Hematopoietic multipotent progenitor cell treated with erythropoietin and hydrocortisone succinate and interleukin-3 and kit ligand, for 4 days (in vitro differentiated cells): ENCODE measurements around the gene RANGRF.

ENCODE experiments used
- DNase-seq: peaks from one replicate; pipeline ENCODE4 v3.0.0-alpha.2; 2015

The RANGRF gene

GRCh38 chr17:8274816-8275215, 13.7 kb upstream of the RANGRF start:
- DNase-seq, result no peak

GRCh38 chr17:8275421-8276290, 12.8 kb upstream of the RANGRF start:
- no peak for DNase-seq

- DNase-seq, result peak; percentile 40
Observed at GRCh38 chr17:8277317-8277716, 11.2 kb upstream of the RANGRF start.

DNA sequence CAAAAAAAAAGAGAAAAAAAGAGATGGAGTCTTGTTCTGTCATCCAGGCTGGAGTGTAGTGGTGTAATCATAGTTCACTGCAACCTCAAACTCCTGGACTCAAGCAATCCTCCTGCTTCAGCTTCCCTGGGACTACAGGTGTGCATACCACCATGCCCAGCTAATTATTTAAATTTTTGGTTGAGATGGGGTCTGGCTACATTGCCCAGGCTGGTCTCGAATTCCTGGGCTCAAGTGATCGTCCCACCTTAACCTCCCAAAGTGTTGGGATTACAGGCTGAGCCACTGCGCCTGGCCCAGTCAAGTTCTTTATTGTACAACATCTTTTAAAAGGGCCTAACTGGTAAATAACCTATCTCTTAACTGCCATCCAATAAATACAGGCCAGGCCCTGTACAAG, 6.1 kb upstream of the RANGRF start:
- DNase-seq, result no peak

DNA sequence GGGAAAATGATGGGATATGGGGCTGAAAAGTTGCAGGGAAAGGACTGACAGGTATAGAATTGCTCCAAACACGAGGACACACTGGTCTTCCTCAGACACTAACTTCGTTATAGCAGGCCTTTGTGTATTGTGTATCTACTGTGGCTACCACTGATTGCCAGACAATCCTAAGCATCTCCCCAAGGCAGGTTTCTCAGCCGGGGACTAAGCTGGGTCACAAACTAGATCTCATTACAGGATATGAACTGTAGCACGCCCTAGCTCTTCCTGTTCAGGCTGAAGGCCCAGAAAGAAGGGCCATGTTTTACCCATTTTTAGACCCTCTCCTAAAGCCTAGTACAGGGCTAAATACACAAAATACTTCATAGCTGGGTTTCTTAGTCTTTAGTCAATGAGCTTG, 5.1 kb upstream of the RANGRF start:
- no peak for DNase-seq

DNA sequence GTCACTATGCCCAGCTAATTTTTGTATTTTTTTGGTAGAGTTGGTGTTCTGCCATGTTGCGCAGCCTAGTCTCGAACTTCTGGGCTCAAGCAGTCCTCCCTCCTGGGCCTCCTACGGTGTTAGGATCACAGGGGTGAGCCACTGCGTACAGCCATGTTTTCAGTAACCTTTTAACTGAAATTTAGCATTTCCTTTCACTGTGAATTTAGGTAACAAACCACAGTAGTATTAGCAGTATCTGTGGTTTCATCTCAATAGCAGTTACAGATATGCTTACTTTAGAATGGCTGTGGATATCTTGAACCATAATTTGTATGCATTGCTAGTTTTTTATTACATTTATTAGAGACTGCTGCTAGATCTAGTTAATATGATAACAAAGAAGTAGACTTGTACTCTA, 4.3 kb upstream of the RANGRF start:
- DNase-seq, result no peak

GRCh38 chr17:8285270-8286181, 2.9 kb upstream of the RANGRF start:
- DNase-seq, result peak; percentile 79

DNA sequence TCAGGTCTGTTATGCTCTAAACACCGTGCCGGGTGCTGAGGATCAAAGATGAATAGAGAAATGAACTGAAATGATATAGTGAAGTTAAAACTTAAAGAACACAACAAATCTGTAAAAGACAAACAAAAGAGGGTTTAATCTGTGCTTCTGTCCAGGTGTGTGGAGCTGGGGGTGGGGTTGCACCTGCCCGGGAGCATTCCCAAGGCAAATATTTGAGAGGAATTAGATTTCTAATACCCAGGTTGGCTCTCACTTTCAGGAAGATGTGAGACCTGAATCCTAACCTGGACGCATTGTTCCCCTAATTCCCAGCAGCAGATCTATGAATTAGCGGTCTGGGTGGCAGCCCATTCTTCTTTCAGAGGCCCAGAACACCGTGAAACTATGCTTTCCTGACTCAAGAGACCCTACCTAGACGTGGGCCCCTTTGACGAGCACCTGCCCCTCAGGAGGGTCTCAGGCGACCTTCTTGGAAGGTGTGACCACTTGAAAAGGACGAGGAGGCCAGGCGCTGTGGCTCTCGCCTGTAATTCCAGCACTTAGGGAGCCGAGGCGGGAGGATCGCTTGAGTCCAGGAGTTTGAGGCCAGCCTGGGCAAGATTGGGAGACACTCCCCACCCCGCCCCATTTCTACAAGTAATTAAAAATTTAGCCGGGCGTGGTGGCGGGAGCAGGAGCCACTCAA, 677 bp upstream of the RANGRF start:
- DNase-seq, result no peak

DNA sequence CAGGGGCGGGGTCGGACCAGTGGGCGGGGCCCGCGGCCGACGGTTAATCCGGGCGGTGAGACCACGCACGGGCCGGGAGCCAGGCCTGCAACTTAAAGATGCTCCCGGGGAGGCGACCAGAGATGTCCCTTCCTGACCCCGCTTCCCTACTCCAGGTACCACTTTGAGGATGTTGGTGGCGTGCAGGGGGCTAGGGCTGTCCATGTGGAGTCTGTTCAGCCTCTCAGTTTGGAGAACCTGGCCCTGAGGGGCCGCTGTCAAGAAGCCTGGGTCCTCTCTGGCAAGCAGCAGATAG, 580 bp downstream of the RANGRF start:
- DNase-seq, result no peak

DNA sequence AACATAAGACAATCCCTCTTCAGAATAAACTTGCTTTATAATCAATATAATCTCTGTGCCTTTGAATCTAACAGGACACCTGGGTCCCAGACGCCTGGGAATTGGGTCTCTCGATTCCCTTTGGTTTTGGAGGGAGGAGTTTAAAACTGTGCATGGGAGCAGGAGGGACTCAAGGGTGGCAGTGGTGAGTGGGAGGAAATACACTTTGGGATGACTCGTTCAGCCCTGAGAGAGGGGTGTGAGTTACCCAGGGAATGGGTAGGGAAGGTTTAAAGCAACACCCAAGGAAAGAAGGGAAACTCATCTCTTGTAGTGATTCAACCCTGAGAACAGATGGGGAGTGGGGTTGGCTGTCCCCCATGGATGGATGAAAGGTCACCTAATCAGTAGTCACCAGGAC, 1.6 kb downstream of the RANGRF start:
- no peak for DNase-seq

GRCh38 chr17:8292639-8293395, 4.3 kb downstream of the RANGRF start:
- no peak for DNase-seq

- DNase-seq, result no peak
Observed at GRCh38 chr17:8294361-8294760, 5.9 kb downstream of the RANGRF start.

- DNase-seq, result no peak
Observed at GRCh38 chr17:8294814-8295316, 6.4 kb downstream of the RANGRF start.

DNA sequence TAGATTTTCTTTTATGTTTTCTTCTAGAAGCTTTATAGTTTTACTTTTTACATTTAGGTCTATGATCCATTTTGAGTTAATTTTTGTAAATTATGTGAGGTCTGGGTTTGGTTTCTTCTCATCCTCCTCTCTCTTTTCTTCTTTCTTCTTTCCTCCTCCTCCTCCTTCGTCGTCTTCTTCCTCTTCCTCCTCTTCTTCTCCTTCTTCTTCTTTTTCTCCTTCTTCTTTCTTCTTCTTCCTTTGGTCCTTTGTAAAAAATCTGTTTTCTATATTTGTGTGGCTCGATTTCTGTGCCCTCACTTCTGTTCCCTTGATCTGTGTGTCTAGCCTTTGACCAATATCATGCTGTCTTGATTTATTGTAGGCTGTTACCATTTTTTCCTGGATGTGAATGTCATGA, 11.8 kb downstream of the RANGRF start:
- no peak for DNase-seq

- peak; percentile 87 for DNase-seq
Observed at GRCh38 chr17:8300627-8301242, 12.3 kb downstream of the RANGRF start.

DNA sequence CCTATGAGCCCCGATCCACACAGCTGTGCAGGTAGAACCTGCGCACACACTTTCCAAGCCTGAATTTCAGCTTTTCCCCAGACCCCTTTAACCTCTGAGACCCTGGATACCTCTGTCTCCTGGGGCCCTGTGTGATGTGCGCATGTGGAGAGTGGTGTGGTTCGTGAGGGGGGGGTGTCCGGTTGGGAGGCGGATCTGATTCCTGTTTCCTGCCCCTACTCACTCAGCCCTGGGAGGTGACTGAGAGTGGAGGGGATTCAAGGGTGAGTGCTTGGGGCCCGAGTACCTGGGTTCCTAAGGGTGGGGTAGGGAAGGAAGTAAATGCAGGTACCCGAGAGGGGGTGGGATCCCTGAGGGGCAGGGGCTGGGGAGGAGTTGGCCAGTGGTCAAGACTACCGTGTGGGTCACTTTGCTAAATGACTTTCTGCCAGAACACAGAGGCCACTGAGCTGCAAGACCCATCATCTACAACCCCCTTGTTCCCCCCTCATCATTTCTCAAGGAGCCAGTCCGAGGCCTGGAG, 22.2 kb downstream of the RANGRF start:
- no peak for DNase-seq

DNA sequence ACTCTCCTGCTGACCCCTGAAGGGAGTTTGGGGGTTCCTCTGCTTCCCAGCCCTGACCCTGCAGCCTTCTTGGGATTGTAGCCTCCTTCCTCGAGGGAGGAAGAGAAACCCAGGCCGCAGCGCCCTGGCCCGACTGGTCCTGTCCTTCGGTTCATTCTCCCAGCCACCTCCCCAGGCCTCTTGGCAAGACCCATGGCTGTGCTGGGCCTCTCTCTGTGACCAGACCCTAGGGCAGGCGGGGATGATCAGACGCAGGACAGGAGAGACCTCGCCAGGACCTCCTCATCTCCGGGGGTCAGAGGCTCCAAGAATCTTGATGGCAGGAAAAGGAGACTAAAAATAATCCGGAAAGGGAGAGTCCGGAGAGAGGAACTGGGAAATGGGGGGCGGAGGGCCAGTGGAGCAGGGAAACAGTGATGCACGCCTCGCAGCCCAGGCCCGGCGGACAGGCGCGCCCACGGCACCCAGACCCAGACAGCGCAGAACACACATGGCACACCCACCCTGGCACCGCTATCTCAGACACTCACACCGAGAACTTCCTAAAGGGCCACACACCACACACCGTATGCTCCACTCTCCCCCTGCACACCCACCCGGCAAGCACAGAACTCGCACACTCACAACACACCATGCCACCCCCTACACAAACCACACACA, 22.8 kb downstream of the RANGRF start:
- no peak for DNase-seq

GRCh38 chr17:8312251-8312650, 23.8 kb downstream of the RANGRF start:
- DNase-seq, result no peak

- no peak for DNase-seq
Observed at GRCh38 chr17:8312726-8313600, 24.5 kb downstream of the RANGRF start.
